ENCODE measurements around the gene CRTC1.

DNA sequence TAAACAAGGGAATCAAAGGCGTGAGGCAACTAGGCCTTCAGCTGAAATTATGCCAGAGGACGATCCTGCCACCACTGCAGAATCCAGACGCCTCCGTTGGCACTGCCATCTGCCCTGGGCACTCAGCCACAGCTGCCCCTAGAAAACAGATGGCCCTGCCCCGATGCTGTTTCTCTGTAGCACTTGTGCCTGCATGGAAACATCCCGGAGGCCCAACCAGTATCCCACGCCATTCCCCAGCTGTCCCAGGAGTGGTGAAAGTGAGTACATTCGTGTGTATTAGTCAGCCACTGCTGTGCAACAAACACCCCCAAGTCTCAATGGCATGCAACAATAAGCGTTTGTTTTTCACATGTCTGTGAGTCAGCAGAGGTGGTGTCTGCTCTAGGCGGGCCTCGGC is 8.9 kb upstream of the CRTC1 start:
- TF ChIP-seq EZH2 (IDR thresholded peaks at IDR 0.05; ENCODE audit: borderline replicate concordance): no peak
- TF ChIP-seq, protein P1, sequence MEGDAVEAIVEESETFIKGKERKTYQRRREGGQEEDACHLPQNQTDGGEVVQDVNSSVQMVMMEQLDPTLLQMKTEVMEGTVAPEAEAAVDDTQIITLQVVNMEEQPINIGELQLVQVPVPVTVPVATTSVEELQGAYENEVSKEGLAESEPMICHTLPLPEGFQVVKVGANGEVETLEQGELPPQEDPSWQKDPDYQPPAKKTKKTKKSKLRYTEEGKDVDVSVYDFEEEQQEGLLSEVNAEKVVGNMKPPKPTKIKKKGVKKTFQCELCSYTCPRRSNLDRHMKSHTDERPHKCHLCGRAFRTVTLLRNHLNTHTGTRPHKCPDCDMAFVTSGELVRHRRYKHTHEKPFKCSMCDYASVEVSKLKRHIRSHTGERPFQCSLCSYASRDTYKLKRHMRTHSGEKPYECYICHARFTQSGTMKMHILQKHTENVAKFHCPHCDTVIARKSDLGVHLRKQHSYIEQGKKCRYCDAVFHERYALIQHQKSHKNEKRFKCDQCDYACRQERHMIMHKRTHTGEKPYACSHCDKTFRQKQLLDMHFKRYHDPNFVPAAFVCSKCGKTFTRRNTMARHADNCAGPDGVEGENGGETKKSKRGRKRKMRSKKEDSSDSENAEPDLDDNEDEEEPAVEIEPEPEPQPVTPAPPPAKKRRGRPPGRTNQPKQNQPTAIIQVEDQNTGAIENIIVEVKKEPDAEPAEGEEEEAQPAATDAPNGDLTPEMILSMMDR (IDR thresholded peaks at IDR 0.05; ENCODE audit: poor library complexity): no peak
